Adipose tissue (tissue), 3 donors: Measurements from ENCODE around the gene MFSD6. TPM values are rescaled to one million over a fixed set of nuclear protein-coding genes. Genes with fewer than 3 reads are reported as not detected.
"Not testable (repeated sequence)": the region's sequence is repeated elsewhere in the genome, so short reads cannot be mapped to it uniquely, and the experiment has no call there.

Experiments
- H3K27ac ChIP-seq: one replicate; pipeline ENCODE4 v1.5.1; 2013; ENCODE audit warnings: low read depth, low read length
- WGBS, 3 donors: extraction: QIAGEN DNeasy Blood & Tissue Kit; methylation state at CpG; one replicate each; pipeline ENCODE4 v1.1.7; 2013; 5-methylcytosine and 5-hydroxymethylcytosine counted together
- polyA plus RNA-seq, 3 donors: library from polyadenylated mRNA; stranded (reverse); fragments of 200-250 nt; gene quantifications; one replicate each; pipeline ENCODE4 v1.2.3, GENCODE V29; 2013
- donor health status: healthy with polysubstance abuse.
- donor health status: Bipolar disorder and iron deficiency.
- donor health status: healthy.

The MFSD6 gene
- polyA plus RNA-seq, 3 donors, result 6.2 to 10.4 (median 7.1) TPM

DNA sequence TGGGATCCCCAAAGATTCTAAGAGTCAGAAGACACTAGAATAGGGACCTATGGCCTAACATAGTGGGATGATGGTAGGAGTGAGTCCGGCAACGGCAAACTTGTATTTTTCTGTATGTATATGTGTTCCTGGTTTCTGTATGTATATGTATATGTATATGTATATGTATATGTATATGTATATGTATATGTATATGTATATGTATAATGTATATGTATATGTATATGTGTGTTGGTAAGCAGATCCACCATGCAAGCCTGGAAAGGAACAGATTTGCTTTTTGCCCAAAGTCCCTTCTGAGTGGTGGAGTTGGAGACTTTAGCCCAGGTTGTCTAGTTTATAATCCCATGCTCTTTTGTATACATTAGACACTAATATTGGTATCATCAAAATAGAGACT is 46.6 kb downstream of the MFSD6 start:
- 97 to 98% (median 98%) methylated on average over 2 of the region's 2 CpGs for WGBS, 3 donors
- H3K27ac ChIP-seq, result no peak overlapping the region

DNA sequence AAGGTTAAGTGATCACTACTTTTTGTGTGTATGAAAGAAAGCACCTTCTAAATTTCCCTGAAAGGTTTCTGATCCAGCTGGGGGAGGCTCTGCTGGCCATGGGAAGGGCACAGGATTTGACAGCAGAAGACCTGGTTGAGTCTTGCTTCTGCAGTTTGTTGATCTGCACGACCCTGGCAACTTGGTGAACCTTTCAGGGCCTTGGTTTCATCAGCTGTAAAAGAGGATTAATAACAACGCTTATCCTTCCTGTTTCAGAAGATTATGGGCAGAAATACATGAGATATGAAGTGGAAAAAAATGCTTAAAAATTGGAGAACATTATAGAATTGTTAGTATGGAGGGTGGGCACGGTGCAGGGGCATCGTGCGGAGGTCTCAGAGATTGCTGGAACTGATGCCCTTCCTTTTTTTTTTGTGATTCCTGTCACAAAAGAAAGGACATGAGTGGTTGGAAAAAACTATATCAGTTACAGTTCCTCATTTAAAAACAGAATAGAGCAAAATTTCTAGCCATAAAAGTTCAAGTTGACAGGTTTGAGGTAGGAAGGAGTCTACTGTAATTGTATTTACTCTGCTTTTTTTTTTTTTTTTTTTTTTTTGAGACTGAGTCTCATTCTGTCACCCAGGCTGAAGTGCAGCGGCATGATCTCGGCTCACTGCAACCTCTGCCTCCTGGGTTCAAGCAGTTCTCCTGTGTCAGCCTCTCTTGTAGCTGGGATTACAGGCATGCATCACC is 47.4 kb downstream of the MFSD6 start:
- H3K27ac ChIP-seq, result no peak overlapping the region
- WGBS, 3 donors, result 80 to 93% (median 87%) methylated on average over 7 of the region's 7 CpGs

DNA sequence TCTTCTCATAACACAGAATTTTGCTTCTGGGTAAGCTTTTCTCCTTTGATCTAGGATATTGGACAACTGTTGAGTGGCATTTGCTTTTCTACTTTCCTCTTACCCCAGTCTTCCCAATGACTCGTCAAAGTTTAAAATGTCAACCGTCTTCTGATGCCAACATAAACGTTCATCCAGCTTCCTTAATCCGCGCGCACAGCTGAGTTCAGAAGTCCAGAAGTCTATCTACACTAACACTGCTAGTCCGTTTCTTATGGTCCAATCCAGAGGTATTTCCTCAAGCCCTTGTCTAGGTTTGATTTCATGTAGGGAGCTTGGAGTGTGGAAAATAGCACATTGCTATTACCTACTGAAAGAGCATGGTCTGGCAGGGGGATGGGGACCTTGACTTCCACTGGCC is 48.7 kb downstream of the MFSD6 start:
- WGBS, 3 donors, result 80 to 92% (median 82%) methylated on average over 7 of the region's 7 CpGs
- H3K27ac ChIP-seq, result no peak overlapping the region

DNA sequence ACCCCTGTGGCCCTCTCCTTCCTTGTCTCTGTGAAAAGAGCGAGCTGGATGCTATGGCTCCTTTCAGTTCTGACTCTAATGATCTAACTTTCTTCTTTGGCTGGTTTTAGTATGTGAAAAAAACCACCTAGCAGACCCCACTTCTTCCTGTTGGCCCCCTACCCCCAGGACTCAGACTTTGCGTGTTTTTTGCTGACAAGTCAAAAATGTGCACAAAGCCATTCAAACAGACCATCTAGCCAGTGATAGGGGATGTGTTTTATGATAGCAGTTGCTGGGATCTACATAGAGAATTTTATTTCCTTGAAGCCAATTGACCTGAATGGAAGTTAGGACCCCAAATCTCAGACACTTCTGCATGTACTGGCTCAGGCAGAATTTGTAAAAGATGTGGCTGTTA is 49.1 kb downstream of the MFSD6 start:
- 95 to 96% (median 95%) methylated on average over 2 of the region's 2 CpGs for WGBS, 3 donors
- no peak overlapping the region for H3K27ac ChIP-seq

DNA sequence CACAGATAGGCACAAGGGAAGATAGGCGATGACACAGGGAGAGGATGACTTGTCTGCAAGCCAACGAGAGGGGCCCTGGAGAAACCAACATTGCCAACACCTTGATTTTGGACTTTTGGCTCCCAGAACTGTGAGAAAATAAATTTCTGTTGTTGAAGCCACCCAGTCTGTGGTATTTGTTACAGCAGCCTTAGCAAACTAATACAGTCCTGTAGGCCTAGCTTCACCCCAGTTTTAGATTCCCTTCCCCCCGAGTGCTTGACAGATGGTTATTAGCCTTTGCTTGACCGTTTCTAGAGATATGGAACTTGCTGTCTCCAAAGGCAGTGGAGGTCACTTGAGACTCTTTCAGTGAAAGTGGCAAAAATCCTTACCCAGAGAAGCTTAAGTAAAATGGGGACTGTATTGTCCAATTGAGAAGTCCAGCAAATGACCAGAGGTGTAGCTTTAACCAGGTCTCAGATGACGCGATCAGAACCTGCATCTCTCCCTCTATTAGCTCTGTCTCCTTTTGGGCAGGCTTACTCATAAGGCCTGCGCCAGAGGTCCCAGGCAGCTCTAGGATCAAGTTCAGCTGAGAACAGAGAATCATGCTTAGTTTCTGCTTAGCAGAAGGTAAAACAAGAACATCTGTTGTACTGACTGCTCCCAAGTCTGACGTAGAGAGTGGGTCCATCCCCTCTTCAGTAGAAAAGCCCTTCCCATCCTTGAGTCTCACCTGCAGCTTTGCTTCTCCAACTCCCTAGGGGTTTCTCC is 50.4 kb downstream of the MFSD6 start:
- WGBS, 3 donors, result 86 to 95% (median 90%) methylated on average over 8 of the region's 8 CpGs
- H3K27ac ChIP-seq, result no peak overlapping the region

DNA sequence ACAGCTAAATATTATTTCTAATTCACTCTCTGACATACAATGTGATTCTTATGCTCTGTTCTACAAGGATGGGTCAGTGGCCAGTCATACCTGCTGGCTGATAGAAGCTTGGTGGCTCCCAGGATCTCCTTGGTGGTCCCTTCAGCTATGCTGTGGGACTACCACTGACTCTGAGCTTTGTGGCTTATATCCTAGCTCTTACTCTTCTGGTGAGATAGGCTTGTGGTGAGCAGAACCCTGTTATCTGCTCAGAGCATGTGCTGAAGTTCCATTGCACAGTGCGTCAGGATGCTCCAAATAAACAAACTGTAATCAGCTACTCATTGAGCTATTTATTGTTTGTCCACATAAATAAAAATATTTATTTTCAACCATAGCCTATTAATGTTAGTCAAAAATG is 51.7 kb downstream of the MFSD6 start:
- 87 to 96% (median 95%) methylated on average over 1 of the region's 1 CpG for WGBS, 3 donors
- H3K27ac ChIP-seq, result no peak overlapping the region

DNA sequence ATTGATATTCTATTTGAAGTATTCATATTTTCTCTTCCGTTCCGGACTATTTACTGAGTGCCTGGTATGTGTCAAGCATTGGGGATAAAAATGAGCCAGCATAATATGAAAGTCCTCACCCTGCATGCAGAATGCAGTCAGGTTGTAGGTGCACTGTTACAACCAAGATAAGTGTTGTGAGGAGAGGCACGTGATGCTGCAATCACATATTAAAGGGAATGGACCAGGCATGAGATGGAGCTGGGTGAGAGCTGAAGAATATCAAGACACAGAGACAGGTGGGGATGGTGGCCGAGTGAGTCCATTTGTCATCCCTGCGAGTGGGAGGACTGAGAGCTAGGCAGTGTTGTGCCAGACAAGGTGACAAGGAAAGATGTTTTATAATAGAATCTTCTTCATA is 52.3 kb downstream of the MFSD6 start:
- H3K27ac ChIP-seq, result no peak overlapping the region
- WGBS, 3 donors, result 73 to 95% (median 94%) methylated on average over 5 of the region's 5 CpGs

- no peak overlapping the region for H3K27ac ChIP-seq
- WGBS, 3 donors, result 84 to 95% (median 90%) methylated on average over 2 of the region's 2 CpGs
Observed at GRCh38 chr2:190462181-190462580, 54.0 kb downstream of the MFSD6 start.

DNA sequence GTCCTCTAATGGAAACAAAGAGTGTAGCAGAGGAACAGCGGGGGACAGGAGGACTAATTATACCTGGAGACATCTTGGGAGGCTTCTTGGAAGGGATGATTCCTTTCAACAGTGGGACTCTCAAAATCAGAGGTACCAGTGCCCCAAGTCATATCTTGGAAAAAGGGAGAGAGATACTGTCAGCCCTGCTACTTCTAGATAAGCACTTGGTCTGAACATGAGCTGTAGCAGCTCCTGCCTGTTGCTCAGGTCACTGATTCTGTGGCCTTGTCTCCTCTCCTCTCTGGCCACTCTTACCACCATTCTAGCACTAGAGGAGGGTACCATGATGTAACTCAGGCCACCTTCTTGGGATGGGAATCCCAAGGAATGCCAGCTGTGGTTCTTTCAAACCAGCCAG is 54.5 kb downstream of the MFSD6 start:
- H3K27ac ChIP-seq, result no peak overlapping the region
- 100% methylated on average over 1 of the region's 1 CpG for WGBS, 3 donors

- 60 to 77% (median 67%) methylated on average over 2 of the region's 2 CpGs for WGBS, 3 donors
- H3K27ac ChIP-seq, result no peak overlapping the region
Observed at GRCh38 chr2:190465060-190465459, 56.9 kb downstream of the MFSD6 start.

DNA sequence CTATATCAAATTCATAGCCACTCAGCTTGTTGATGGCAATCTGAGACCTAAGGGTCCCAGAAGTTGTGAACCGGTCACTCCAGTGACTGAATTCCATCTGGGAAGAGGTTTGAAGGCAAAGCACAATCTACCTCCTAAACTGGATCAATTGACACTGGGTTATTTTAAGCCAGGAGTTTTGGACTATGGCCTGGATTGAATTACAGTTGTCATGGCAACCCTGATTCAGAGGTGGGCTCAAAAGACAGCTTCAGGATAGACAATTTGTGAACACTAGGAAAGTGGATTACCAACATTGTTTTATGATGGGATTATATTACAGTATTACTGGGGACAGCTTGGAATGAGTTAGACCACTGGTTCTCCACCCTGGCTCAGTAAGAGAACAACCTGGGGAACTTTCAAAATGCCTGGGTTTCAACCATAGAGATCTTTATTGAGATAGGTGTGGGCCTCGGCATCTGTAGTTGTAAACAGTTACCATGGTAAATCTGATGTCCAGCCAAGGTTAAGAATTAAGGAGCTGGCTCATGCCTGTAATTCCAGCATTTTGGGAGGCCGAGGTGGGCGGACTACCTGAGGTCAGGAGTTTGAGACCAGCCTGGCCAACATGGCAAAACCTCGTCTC is 58.8 kb downstream of the MFSD6 start:
- no peak overlapping the region for H3K27ac ChIP-seq
- 68 to 77% (median 72%) methylated on average over 5 of the region's 5 CpGs for WGBS, 3 donors

GRCh38 chr2:190467575-190468083 is 59.5 kb downstream of the MFSD6 start:
- WGBS, 3 donors, result 27 to 70% (median 38%) methylated on average over 5 of the region's 5 CpGs

GRCh38 chr2:190468354-190468753 is 60.2 kb downstream of the MFSD6 start:
- not testable (repeated sequence) for H3K27ac ChIP-seq
- 92 to 100% (median 94%) methylated on average over 1 of the region's 1 CpG for WGBS, 3 donors

More at GRCh38 chr2:190467575-190468083, 59.5 kb downstream of the MFSD6 start:
- no peak overlapping the region for H3K27ac ChIP-seq

- H3K27ac ChIP-seq, result no peak overlapping the region
- WGBS, 3 donors, result 26 to 29% (median 28%) methylated on average over 4 of the region's 4 CpGs
Observed at GRCh38 chr2:190468814-190469569, 60.8 kb downstream of the MFSD6 start.

DNA sequence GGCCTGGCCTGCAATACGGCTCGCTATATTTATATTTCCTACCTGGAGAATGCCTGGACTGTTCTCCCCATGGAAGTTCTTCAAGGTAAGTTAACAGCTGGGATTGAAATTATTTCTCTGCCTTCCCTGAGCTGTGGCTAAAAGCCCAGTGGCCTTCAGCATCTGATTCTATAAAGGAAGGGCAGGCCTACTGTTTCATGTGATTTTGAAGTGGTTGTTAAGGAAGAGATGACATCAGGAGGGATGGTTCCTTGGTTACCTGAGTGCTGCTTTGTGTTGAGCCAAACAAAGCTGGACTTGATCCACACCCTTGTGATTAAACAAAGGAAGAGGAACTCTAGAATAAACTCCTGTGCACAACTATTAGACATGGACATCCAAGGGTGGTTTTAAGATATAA is 61.6 kb downstream of the MFSD6 start:
- WGBS, 3 donors, result 52 to 70% (median 63%) methylated on average over 2 of the region's 2 CpGs
- H3K27ac ChIP-seq, result no peak overlapping the region

GRCh38 chr2:190470256-190470826 is 62.2 kb downstream of the MFSD6 start:
- H3K27ac ChIP-seq, result no peak overlapping the region
- WGBS, 3 donors, result 73 to 88% (median 79%) methylated on average over 5 of the region's 5 CpGs

DNA sequence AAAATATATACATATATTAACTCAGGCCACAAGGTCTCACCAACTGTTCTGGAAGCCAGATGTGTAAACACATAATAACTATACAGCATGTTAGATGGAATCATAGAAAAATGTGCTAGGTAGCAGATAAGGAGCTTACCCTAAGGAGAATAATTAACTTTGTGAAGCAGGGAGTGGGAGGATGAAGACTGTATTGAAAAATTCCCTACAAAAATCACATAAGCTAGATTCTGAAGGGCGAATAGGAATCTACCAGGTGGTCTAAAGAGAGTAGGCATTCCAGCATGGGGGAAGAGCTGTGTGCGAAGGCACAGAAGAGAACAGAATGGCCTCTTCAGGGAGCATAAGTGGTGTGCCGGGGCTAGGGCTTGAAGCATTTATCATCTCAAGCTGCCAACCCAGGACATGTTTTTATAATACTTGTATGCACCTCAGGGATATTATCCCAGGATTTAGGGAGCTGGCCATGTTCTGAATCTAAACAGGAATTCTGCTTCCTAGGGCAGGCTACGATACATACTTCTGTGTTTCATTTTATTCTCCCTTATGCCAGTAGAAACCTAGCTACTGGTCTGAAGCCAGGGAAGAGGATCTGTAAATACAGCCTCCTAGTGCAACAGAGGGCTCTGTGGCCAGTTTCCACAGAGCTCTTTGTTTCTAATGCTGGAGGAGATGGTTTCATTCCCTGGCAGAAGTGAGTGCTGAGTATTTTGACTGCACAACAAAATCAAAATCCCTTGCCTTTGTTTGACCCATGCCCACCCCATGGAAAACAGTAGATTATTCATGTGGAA is 69.7 kb downstream of the MFSD6 start:
- WGBS, 3 donors, result 15 to 79% (median 62%) methylated on average over 4 of the region's 4 CpGs
- H3K27ac ChIP-seq, result no peak overlapping the region
